ENCODE measurements around the gene MGAT5. TPM values are rescaled to one million over a fixed set of nuclear protein-coding genes. Genes with fewer than 3 reads are reported as not detected.

MGAT5 gene
- total and polyA plus RNA-seq, 2 donors from 2014 or later, result 14.3 to 40.9 TPM

GRCh38 chr2:134228493-134228903 is 25.4 kb upstream of the MGAT5 start:
- peak; percentile 40 for TF ChIP-seq CTCF (IDR thresholded peaks at IDR 0.05; ENCODE audit: borderline replicate concordance, extremely low read depth, insufficient read depth)
- no peaks in the 10 kb centered on the region for H3K27me3 ChIP-seq (ENCODE audit: control insufficient read depth, insufficient read depth, low read length)
- H3K9ac ChIP-seq (ENCODE audit: low read length in 3 of 3), result no peak overlapping the region
- no peaks in the 10 kb centered on the region for H3K36me3 ChIP-seq (ENCODE audit: control insufficient read depth in 2 of 3, insufficient read depth in 3 of 3, low read length in 3 of 3)
- FAIRE-seq (no peak), DNase-seq (no peak)
- intact Hi-C loops (cut with DNase I), result no loop called here
- H3K4me1 ChIP-seq (ENCODE audit: control insufficient read depth in 2 of 3, insufficient read depth in 2 of 3, low read depth in 1 of 3, low read length in 3 of 3), result peaks cover 0 to 9% (median 4%) of the 10 kb centered on the region in 3 donors
- H3K4me3 ChIP-seq (ENCODE audit: low read length in 3 of 3), result no peak overlapping the region
- H3K27ac ChIP-seq (ENCODE audit: low read depth in 2 of 2, low read length in 2 of 2), result no peak overlapping the region
- H3K9me3 ChIP-seq (ENCODE audit: control insufficient read depth in 2 of 3, insufficient read depth in 1 of 3, low read length in 3 of 3), result peaks cover 0 to 10% (median 0%) of the 10 kb centered on the region in 3 donors

- FAIRE-seq (no peak), DNase-seq (no peak)
- Histone ChIP-seq H3K27me3 (ENCODE audit: control insufficient read depth, insufficient read depth, low read length) (no peaks in the 10 kb centered on the region), H3K36me3 (ENCODE audit: control insufficient read depth in 2 of 3, insufficient read depth in 3 of 3, low read length in 3 of 3) (no peaks in the 10 kb centered on the region), H3K9me3 (ENCODE audit: control insufficient read depth in 2 of 3, insufficient read depth in 1 of 3, low read length in 3 of 3) (peaks cover 0 to 10% (median 0%) of the 10 kb centered on the region in 3 donors), H3K4me3 (ENCODE audit: low read length in 3 of 3) (no peak overlapping the region), H3K27ac (ENCODE audit: low read depth in 2 of 2, low read length in 2 of 2) (no peak overlapping the region), H3K4me1 (ENCODE audit: control insufficient read depth in 2 of 3, insufficient read depth in 2 of 3, low read depth in 1 of 3, low read length in 3 of 3) (peaks cover 0 to 10% (median 6%) of the 10 kb centered on the region in 3 donors), H3K9ac (ENCODE audit: low read length in 3 of 3) (no peak overlapping the region)
- intact Hi-C loops (cut with DNase I), result no loop called here
- TF ChIP-seq CTCF (IDR thresholded peaks at IDR 0.05; ENCODE audit: borderline replicate concordance, extremely low read depth, insufficient read depth), result no peak
These were observed 24.3 kb upstream of the MGAT5 start for GRCh38 chr2:134229540-134229939.

GRCh38 chr2:134230885-134231284 is 23.0 kb upstream of the MGAT5 start:
- Histone ChIP-seq H3K4me1 (ENCODE audit: control insufficient read depth in 2 of 3, insufficient read depth in 2 of 3, low read depth in 1 of 3, low read length in 3 of 3) (peaks cover 0 to 10% (median 6%) of the 10 kb centered on the region in 3 donors), H3K9ac (ENCODE audit: low read length in 3 of 3) (no peak overlapping the region), H3K27me3 (ENCODE audit: control insufficient read depth, insufficient read depth, low read length) (no peaks in the 10 kb centered on the region), H3K9me3 (ENCODE audit: control insufficient read depth in 2 of 3, insufficient read depth in 1 of 3, low read length in 3 of 3) (peaks cover 0 to 10% (median 0%) of the 10 kb centered on the region in 3 donors), H3K36me3 (ENCODE audit: control insufficient read depth in 2 of 3, insufficient read depth in 3 of 3, low read length in 3 of 3) (no peaks in the 10 kb centered on the region), H3K4me3 (ENCODE audit: low read length in 3 of 3) (no peak overlapping the region), H3K27ac (ENCODE audit: low read depth in 2 of 2, low read length in 2 of 2) (no peak overlapping the region)
- no peak for DNase-seq
- no peak for FAIRE-seq
- intact Hi-C loops (cut with DNase I), result no loop called here
- no peak for TF ChIP-seq CTCF (IDR thresholded peaks at IDR 0.05; ENCODE audit: borderline replicate concordance, extremely low read depth, insufficient read depth)
